Measurements from ENCODE around the gene GALNT9. TPM values are rescaled to one million over a fixed set of nuclear protein-coding genes. Genes with fewer than 3 reads are reported as not detected.

GALNT9 gene
- total RNA-seq, 2 experiments from 2014 or later, result not detected

DNA sequence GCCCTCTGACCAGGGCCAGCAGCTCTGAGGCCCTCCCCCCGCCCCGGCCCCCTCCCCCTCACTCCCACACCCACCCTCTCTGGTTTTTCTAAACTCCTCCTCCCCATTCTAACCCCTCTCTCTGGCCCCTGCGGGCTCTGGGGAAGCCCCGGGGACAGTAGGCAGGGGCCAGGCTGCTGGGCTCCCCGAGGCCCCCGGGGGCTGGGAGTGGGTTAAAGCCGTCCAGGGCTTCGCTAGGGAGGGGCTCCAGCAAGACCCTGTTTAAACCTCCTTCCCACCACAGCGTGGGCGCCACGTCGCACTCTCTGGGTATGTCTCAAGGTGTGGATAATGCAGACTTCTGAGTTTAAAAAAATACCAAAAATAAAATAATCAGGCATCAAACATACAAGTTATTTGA, 51.4 kb downstream of the GALNT9 start:
- Mint-ChIP-seq H3K9me3 (ENCODE audit: low read depth) (no peaks in the 10 kb centered on the region), H3K36me3 (no peaks in the 10 kb centered on the region), H3K27ac (no peak overlapping the region), H3K4me1 (no peaks in the 10 kb centered on the region), H3K27me3 (no peaks in the 10 kb centered on the region), H3K4me3 (no peak overlapping the region)
- ATAC-seq (no peak), DNase-seq (no peak)
- CTCF ChIA-PET, result no interaction called here

DNA sequence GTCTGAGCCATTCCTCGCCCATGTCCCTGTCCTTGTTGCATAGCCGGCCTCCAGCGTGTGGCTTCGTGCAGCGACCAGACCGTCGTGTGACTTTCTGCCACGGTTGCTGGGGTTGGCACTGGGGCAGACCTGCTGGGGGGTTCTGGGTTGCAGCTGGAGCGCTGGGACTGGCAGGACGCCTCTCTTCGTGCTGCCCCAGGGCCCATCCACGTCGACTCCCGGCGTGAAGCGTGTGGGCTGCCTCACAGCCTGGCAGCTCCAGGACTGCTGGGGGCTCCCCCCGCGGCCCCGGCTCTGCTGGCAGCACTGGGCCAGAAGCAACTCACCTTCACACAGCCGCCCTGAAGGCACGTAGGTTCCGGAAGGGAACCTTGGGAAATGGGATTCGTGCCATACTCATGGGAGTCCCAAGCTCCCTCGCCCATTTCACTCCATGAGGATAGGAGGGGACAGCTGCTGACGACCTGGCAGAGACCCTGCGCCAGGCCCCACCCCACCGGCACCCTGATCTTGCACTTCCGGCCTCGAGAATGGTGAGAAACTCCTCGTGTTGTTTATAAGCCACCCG, 51.9 kb downstream of the GALNT9 start:
- Mint-ChIP-seq H3K27me3 (no peaks in the 10 kb centered on the region), H3K27ac (no peak overlapping the region), H3K36me3 (no peaks in the 10 kb centered on the region), H3K4me3 (no peak overlapping the region), H3K4me1 (no peaks in the 10 kb centered on the region), H3K9me3 (ENCODE audit: low read depth) (no peaks in the 10 kb centered on the region)
- CTCF ChIA-PET, result no interaction called here
- ATAC-seq (no peak), DNase-seq (no peak)

DNA sequence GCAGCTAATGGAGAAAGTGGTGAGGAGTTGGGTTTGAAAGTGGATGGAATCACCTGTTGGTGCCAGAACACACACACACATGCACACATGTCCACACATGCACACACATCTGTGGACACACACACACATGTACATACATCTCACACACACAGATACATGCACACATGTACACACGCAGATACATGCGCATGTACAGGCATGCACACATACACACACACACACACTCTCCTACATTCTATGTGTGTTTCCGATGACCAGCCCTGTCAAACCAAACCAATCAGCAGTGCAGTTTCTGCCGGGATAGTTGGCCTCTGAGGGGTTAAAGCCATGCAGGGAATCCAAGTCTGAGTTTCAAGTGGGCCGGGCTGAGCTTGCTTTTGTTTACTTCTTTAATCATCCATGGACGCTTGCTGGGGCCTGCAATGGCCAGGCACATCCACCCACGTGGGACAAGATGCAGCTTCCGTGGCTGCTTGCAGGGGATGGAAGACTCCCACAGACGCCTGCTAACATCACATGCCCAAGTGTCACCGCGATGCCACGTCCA, 52.5 kb downstream of the GALNT9 start:
- no peaks in the 10 kb centered on the region for H3K4me1 Mint-ChIP-seq
- H3K27me3 Mint-ChIP-seq, result no peaks in the 10 kb centered on the region
- H3K27ac Mint-ChIP-seq, result no peak overlapping the region
- ATAC-seq, result no peak
- no peak for DNase-seq
- CTCF ChIA-PET, result no interaction called here
- H3K9me3 Mint-ChIP-seq (ENCODE audit: low read depth), result no peaks in the 10 kb centered on the region
- no peak overlapping the region for H3K4me3 Mint-ChIP-seq
- no peaks in the 10 kb centered on the region for H3K36me3 Mint-ChIP-seq

DNA sequence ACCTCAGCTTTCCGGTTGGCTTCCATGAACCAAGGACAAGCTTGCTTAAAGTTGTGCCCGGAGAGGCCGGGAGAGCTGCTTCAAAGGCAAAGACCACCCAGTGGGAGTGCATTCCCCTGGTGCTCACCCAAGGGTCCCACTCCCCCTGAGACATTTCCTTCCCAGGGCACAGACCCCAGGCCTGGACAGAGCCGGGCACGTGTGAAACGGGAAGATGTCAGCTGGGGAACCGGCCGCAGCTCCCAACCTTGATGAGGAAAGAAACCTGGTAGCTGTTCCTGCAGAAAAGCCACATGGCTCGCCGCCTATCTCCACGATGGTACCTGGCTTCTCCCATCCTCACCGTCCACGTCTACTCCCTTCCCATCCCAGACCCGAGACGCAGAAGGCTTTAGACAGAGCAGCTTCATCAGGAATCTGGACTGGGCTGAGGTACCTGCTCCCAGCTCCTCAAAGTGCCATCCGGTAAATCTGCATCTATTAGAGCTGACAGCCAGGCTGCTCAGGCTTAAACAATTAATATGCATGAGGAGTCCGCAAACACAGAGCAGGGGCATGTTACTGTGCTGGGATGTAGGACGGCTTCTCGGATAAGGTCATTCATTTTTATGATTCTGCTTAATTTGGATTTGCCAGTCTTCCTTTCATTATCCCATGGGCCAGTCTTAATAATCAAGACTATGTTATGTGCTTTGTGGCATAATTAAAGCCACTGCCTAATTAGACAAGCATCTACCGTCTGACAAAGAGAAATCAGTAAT, 53.1 kb downstream of the GALNT9 start:
- CTCF ChIA-PET, result interaction anchor here (0.9 kb wide), 1 partner anchor 123 kb away, joined by 3 read pairs; no protein-coding TSS in a partner anchor
- ATAC-seq, result no peak
- no peaks in the 10 kb centered on the region for H3K4me1 Mint-ChIP-seq
- no peaks in the 10 kb centered on the region for H3K36me3 Mint-ChIP-seq
- no peak overlapping the region for H3K4me3 Mint-ChIP-seq
- H3K27ac Mint-ChIP-seq, result no peak overlapping the region
- no peak for DNase-seq
- no peaks in the 10 kb centered on the region for H3K27me3 Mint-ChIP-seq
- no peaks in the 10 kb centered on the region for H3K9me3 Mint-ChIP-seq (ENCODE audit: low read depth)

DNA sequence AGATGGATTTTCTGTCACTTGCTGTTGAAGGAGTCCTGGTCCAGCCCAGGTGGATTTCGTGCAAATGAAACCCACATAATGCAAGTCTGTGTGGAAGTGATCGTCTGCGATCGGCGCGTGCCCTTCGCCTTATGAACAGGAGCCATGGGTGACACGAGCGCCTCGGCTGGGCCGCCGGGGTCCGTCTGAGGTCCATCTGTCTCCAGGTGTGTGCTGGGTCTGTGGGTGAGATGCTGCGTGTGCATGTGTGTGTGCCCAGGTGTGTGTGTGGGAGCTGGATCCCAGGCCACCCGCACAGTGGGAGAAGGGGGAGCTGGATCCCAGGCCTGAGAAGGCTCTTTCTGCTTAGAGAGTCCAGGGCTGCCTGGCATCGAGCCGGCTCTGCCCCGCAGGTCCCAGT, 53.8 kb downstream of the GALNT9 start:
- H3K4me3 Mint-ChIP-seq, result no peak overlapping the region
- DNase-seq (no peak), ATAC-seq (no peak)
- CTCF ChIA-PET, result interaction anchor here (0.9 kb wide), 1 partner anchor 122 kb away, joined by 3 read pairs; no protein-coding TSS in a partner anchor
- H3K27ac Mint-ChIP-seq, result no peak overlapping the region
- no peaks in the 10 kb centered on the region for H3K27me3 Mint-ChIP-seq
- H3K36me3 Mint-ChIP-seq, result no peaks in the 10 kb centered on the region
- H3K9me3 Mint-ChIP-seq (ENCODE audit: low read depth), result no peaks in the 10 kb centered on the region
- no peaks in the 10 kb centered on the region for H3K4me1 Mint-ChIP-seq

- no peak overlapping the region for H3K4me3 Mint-ChIP-seq
- no peaks in the 10 kb centered on the region for H3K9me3 Mint-ChIP-seq (ENCODE audit: low read depth)
- ATAC-seq (no peak), DNase-seq (no peak)
- H3K27ac Mint-ChIP-seq, result no peak overlapping the region
- no peaks in the 10 kb centered on the region for H3K4me1 Mint-ChIP-seq
- CTCF ChIA-PET, result no interaction called here
- no peaks in the 10 kb centered on the region for H3K27me3 Mint-ChIP-seq
- no peaks in the 10 kb centered on the region for H3K36me3 Mint-ChIP-seq
Measured at GRCh38 chr12:132275110-132275531, 54.3 kb downstream of the GALNT9 start.

DNA sequence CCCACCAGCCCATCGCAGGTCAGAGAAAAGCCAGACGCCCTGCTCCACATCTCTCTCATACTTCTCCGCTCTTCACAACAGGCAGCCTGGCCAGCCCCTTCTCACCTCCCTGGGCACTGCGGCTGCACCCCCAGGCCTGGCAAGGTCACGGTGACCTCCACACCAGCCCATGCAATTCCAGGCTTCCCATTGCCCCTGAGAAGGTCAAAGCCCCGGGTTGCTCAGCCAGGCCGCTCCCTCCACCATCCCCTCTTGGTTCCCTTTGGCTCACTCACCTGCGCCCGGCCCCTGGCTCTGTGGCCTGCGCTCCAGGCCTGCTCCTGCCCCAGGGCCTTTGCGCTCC, 55.4 kb downstream of the GALNT9 start:
- CTCF ChIA-PET, result no interaction called here
- no peak overlapping the region for H3K27ac Mint-ChIP-seq
- no peaks in the 10 kb centered on the region for H3K4me1 Mint-ChIP-seq
- no peaks in the 10 kb centered on the region for H3K27me3 Mint-ChIP-seq
- no peaks in the 10 kb centered on the region for H3K36me3 Mint-ChIP-seq
- no peak overlapping the region for H3K4me3 Mint-ChIP-seq
- no peak for DNase-seq
- H3K9me3 Mint-ChIP-seq (ENCODE audit: low read depth), result no peaks in the 10 kb centered on the region
- no peak for ATAC-seq

- no peaks in the 10 kb centered on the region for H3K36me3 Mint-ChIP-seq
- H3K27ac Mint-ChIP-seq, result no peak overlapping the region
- no peak for ATAC-seq
- H3K4me1 Mint-ChIP-seq, result no peaks in the 10 kb centered on the region
- H3K4me3 Mint-ChIP-seq, result no peak overlapping the region
- DNase-seq, result no peak
- no peaks in the 10 kb centered on the region for H3K27me3 Mint-ChIP-seq
- H3K9me3 Mint-ChIP-seq (ENCODE audit: low read depth), result no peaks in the 10 kb centered on the region
- CTCF ChIA-PET, result no interaction called here
Measured at GRCh38 chr12:132272711-132273110, 56.7 kb downstream of the GALNT9 start.

DNA sequence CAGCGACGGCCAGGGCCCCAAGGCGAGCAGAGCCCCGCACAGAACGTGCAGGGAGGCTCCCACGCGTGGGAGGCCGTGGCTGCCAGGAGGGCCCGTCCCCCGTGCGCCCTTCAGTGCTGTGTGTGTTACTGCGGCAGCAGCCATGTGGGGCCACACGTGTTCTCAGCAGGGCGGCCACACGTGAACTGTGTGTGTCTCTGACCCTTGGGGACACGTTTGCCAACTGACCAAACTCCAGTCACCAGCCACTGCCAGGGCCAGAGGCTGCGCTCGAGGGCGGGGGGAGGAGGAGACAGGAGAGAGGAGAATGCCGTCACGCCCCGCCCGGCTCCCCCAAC, 57.7 kb downstream of the GALNT9 start:
- H3K9me3 Mint-ChIP-seq (ENCODE audit: low read depth), result no peaks in the 10 kb centered on the region
- CTCF ChIA-PET, result no interaction called here
- no peak overlapping the region for H3K27ac Mint-ChIP-seq
- no peak overlapping the region for H3K4me3 Mint-ChIP-seq
- H3K4me1 Mint-ChIP-seq, result no peaks in the 10 kb centered on the region
- ATAC-seq (no peak), DNase-seq (no peak)
- H3K36me3 Mint-ChIP-seq, result no peaks in the 10 kb centered on the region
- H3K27me3 Mint-ChIP-seq, result no peaks in the 10 kb centered on the region

GRCh38 chr12:132270969-132271754, 58.2 kb downstream of the GALNT9 start:
- ATAC-seq, result no peak
- Mint-ChIP-seq H3K36me3 (no peaks in the 10 kb centered on the region), H3K9me3 (ENCODE audit: low read depth) (no peaks in the 10 kb centered on the region), H3K4me3 (no peak overlapping the region), H3K27ac (no peak overlapping the region), H3K27me3 (no peaks in the 10 kb centered on the region), H3K4me1 (no peaks in the 10 kb centered on the region)
- DNase-seq, result no peak
- CTCF ChIA-PET, result no interaction called here

- Mint-ChIP-seq H3K36me3 (no peaks in the 10 kb centered on the region), H3K27me3 (no peaks in the 10 kb centered on the region), H3K27ac (no peak overlapping the region), H3K4me3 (no peak overlapping the region), H3K4me1 (no peaks in the 10 kb centered on the region), H3K9me3 (ENCODE audit: low read depth) (no peaks in the 10 kb centered on the region)
- DNase-seq (no peak), ATAC-seq (no peak)
- CTCF ChIA-PET, result no interaction called here
Measured at GRCh38 chr12:132270516-132270915, 58.9 kb downstream of the GALNT9 start.

- Mint-ChIP-seq H3K27ac (no peak overlapping the region), H3K27me3 (no peaks in the 10 kb centered on the region), H3K4me3 (no peak overlapping the region), H3K4me1 (no peaks in the 10 kb centered on the region), H3K9me3 (ENCODE audit: low read depth) (no peaks in the 10 kb centered on the region), H3K36me3 (no peaks in the 10 kb centered on the region)
- DNase-seq (no peak), ATAC-seq (no peak)
- CTCF ChIA-PET, result no interaction called here
Measured at GRCh38 chr12:132269271-132269968, 60.0 kb downstream of the GALNT9 start.

- DNase-seq, result no peak
- Mint-ChIP-seq H3K27me3 (no peaks in the 10 kb centered on the region), H3K4me3 (no peak overlapping the region), H3K36me3 (no peaks in the 10 kb centered on the region), H3K27ac (no peak overlapping the region), H3K9me3 (ENCODE audit: low read depth) (no peaks in the 10 kb centered on the region), H3K4me1 (no peaks in the 10 kb centered on the region)
- CTCF ChIA-PET, result no interaction called here
- ATAC-seq, result no peak
Measured at GRCh38 chr12:132268674-132269073, 60.7 kb downstream of the GALNT9 start.

All from activated CD8-positive, alpha-beta memory T cell treated with anti-CD3 and anti-CD28 coated beads, Interleukin-2, amount 10 ng/mL, durations not matched to agents 7 days and 5 days (primary cell).